Measurements from ENCODE around the gene CCDC171. TPM values are rescaled to one million over a fixed set of nuclear protein-coding genes. Genes with fewer than 3 reads are reported as not detected.

CCDC171 gene
- total RNA-seq, 2 donors from 2014 or later: 2.0 to 7.6 TPM

DNA sequence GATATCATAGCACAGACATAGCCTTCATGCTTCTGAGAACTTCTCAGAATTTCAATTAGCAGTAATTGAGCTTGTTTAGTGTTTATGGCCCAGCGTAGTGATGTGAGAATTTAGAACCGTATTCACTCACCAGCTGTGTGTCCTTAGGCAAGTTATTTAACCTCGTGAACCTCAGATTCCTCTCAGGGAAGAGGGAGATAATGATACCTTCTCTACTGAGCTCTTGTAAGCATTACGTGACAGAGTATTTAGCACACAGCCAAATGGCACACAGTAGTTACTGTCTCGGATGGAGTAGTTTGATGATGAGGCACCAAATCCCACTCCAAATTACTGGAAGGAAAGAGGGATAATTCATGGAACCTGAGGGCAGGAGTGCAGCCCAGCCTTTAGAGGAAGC, 429.3 kb downstream of the CCDC171 start:
- no peak for DNase-seq (ENCODE audit: low spot score)
- no peak for TF ChIP-seq POLR2A (IDR thresholded peaks at IDR 0.05)
- TF ChIP-seq, protein P1, sequence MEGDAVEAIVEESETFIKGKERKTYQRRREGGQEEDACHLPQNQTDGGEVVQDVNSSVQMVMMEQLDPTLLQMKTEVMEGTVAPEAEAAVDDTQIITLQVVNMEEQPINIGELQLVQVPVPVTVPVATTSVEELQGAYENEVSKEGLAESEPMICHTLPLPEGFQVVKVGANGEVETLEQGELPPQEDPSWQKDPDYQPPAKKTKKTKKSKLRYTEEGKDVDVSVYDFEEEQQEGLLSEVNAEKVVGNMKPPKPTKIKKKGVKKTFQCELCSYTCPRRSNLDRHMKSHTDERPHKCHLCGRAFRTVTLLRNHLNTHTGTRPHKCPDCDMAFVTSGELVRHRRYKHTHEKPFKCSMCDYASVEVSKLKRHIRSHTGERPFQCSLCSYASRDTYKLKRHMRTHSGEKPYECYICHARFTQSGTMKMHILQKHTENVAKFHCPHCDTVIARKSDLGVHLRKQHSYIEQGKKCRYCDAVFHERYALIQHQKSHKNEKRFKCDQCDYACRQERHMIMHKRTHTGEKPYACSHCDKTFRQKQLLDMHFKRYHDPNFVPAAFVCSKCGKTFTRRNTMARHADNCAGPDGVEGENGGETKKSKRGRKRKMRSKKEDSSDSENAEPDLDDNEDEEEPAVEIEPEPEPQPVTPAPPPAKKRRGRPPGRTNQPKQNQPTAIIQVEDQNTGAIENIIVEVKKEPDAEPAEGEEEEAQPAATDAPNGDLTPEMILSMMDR (IDR thresholded peaks at IDR 0.05): no peak
- TF ChIP-seq POLR2AphosphoS5 (IDR thresholded peaks at IDR 0.05): no peak
- H3K27ac ChIP-seq: no peak overlapping the region
- no peaks in the 10 kb centered on the region for H3K27me3 ChIP-seq (replicated peaks; ENCODE audit: insufficient read depth)
- intact Hi-C loops (cut with DNase I): no loop called here
- H3K4me3 ChIP-seq: no peak overlapping the region
- WGBS: 77% methylated on average over 5 of the region's 5 CpGs
- no peaks in the 10 kb centered on the region for H3K36me3 ChIP-seq
- H3K9me3 ChIP-seq: no peaks in the 10 kb centered on the region
- H3K4me1 ChIP-seq (replicated peaks): no peaks in the 10 kb centered on the region

DNA sequence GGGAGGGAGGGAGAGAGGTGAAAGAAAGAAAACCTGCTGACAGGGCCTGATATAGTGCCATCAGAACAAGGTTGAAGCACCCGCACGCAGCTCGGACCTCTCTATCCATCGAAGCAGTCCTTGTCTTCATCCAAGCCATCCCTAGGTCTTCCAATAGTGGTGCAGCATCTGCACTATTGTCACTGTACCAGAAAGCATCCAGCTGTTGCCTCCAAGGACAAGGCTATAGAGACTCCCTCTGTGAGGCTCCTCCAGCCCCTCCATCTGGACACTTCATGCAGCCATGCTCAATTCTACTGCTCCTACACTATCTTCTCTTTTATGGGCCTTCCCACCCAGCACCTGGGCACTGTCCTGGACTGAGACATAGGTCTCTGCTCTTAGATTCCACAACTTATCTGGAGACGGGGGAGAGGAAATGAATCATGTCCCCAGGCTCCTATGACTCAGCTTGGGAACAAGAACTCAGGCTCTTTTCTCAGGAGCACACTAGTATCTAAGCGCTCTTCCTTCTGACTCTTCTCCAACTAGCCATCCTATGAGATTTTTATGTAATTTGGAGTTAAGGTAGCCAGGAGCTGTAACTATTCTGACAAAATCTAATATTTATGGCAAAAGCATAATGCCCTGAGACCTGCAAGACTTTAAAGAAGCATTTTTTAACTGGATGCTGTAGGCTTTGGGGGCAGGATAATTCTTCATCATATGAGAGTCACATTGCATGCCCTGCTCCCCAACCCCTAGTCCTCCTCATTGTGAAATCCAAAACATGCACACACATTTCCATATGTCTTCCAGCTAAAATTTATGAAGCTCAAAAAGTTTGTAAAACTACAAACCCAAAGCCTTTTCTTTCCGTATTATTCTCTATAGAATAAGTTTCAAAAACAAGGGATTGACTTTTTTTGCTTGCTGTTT, 446.8 kb downstream of the CCDC171 start:
- no peak overlapping the region for H3K27ac ChIP-seq

DNA sequence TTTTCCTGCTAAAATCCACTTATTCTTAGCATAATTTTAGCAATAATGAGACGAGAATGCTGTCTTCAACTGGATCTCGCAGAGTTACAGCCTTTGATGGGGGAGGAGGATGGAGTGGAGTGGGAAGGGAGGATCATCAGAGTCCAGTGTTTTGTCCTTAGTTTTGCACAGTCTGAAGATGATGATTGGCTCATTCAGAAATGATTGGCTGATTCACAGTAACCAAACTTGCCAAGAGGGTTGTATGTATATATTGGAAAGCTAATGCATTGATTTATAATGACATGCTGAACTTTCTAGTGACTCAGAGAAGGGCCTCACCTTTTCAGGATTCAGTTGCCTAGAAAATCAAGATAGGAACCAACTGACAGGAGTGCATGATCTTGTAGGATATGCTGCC, 448.0 kb downstream of the CCDC171 start:
- Histone ChIP-seq H3K36me3 (no peaks in the 10 kb centered on the region), H3K9me3 (no peaks in the 10 kb centered on the region), H3K27ac (no peak overlapping the region), H3K4me3 (no peak overlapping the region), H3K27me3 (replicated peaks; ENCODE audit: insufficient read depth) (no peaks in the 10 kb centered on the region), H3K4me1 (replicated peaks) (no peaks in the 10 kb centered on the region)
- TF ChIP-seq POLR2AphosphoS5 (IDR thresholded peaks at IDR 0.05) (no peak), POLR2A (IDR thresholded peaks at IDR 0.05) (no peak)
- TF ChIP-seq, protein P1 (IDR thresholded peaks at IDR 0.05): no peak
- no peak for DNase-seq (ENCODE audit: low spot score)
- intact Hi-C loops (cut with DNase I): no loop called here
- 93% methylated on average over 2 of the region's 2 CpGs for WGBS

More for the DNA sequence above, 446.8 kb downstream of the CCDC171 start:
- Histone ChIP-seq H3K36me3 (no peaks in the 10 kb centered on the region), H3K4me3 (no peak overlapping the region), H3K9me3 (no peaks in the 10 kb centered on the region), H3K27me3 (replicated peaks; ENCODE audit: insufficient read depth) (no peaks in the 10 kb centered on the region), H3K4me1 (replicated peaks) (no peaks in the 10 kb centered on the region)
- no peak for DNase-seq (ENCODE audit: low spot score)
- intact Hi-C loops (cut with DNase I): no loop called here
- 84% methylated on average over 7 of the region's 7 CpGs for WGBS
- TF ChIP-seq, protein P1 (IDR thresholded peaks at IDR 0.05): no peak
- TF ChIP-seq POLR2AphosphoS5 (IDR thresholded peaks at IDR 0.05) (no peak), POLR2A (IDR thresholded peaks at IDR 0.05) (no peak)

DNA sequence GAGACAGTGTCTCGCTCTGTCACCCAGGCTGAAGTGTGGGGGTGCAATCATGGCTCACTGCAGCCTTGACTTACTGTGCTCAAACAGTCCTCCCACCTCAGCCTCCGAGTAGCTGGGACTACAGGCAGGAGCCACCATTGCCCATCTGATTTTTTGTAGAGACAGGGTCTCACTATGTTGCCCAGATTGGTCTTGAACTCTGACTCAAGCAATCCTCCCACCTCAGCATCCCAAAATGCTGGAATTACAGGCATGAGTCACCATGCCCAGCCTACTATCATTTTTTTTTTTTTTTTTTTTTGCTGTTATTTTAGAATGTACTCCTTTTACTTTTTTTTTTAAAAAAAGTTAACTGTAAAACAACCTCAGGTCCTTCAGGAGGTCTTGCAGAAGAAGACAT, 449.0 kb downstream of the CCDC171 start:
- intact Hi-C loops (cut with DNase I): no loop called here
- TF ChIP-seq, protein P1 (IDR thresholded peaks at IDR 0.05): no peak
- no peak for TF ChIP-seq POLR2A (IDR thresholded peaks at IDR 0.05)
- TF ChIP-seq POLR2AphosphoS5 (IDR thresholded peaks at IDR 0.05): no peak
- H3K27ac ChIP-seq: no peak overlapping the region
- H3K9me3 ChIP-seq: no peaks in the 10 kb centered on the region
- 97% methylated on average over 2 of the region's 2 CpGs for WGBS
- H3K27me3 ChIP-seq (replicated peaks; ENCODE audit: insufficient read depth): no peaks in the 10 kb centered on the region
- no peaks in the 10 kb centered on the region for H3K36me3 ChIP-seq
- no peak for DNase-seq (ENCODE audit: low spot score)
- H3K4me1 ChIP-seq (replicated peaks): no peaks in the 10 kb centered on the region
- H3K4me3 ChIP-seq: no peak overlapping the region

DNA sequence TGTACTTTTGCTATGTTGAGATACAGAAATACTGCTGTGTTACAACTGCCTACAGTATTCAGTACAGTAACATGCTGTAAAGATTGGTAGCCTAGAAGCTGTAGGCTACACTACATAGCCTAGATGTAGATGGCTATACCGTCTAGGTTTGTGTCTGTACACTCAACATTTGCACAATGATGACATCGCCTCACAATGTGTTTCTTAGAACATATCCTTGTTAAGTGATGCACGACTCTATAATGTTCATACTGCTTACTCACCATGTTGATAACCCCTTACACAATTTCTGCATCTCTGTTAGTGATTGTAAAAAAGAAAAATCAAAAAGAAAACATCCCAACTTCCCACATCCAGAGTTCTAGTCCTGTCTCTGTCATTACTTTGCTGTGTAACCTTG, 450.0 kb downstream of the CCDC171 start:
- intact Hi-C loops (cut with DNase I): no loop called here
- H3K9me3 ChIP-seq: no peaks in the 10 kb centered on the region
- no peaks in the 10 kb centered on the region for H3K27me3 ChIP-seq (replicated peaks; ENCODE audit: insufficient read depth)
- no peak for TF ChIP-seq POLR2A (IDR thresholded peaks at IDR 0.05)
- no peak for TF ChIP-seq POLR2AphosphoS5 (IDR thresholded peaks at IDR 0.05)
- TF ChIP-seq, protein P1 (IDR thresholded peaks at IDR 0.05): no peak
- no peaks in the 10 kb centered on the region for H3K4me1 ChIP-seq (replicated peaks)
- H3K27ac ChIP-seq: no peak overlapping the region
- 91% methylated on average over 3 of the region's 3 CpGs for WGBS
- DNase-seq (ENCODE audit: low spot score): no peak
- no peaks in the 10 kb centered on the region for H3K36me3 ChIP-seq
- no peak overlapping the region for H3K4me3 ChIP-seq

Data from prostate gland (tissue), 2 donors.